ACC112 (cell line): ENCODE measurements around the gene MAMSTR.
"Not testable (repeated sequence)": the region's sequence is repeated elsewhere in the genome, so short reads cannot be mapped to it uniquely, and the experiment has no call there.

ENCODE experiments used
- H2AFZ ChIP-seq: fragments of 200-600 bp; sonication (generic); one replicate; pipeline ENCODE4 v1.6.0; 2017; ENCODE audit warnings: antibody characterized with exemption, low read length; ENCODE audit not compliant: unreplicated experiment
- H3K27ac ChIP-seq: fragments of 200-600 bp; sonication (generic); 2 replicates; pipeline ENCODE4 v1.5.1; 2014; ENCODE audit warnings: low read depth, mild to moderate bottlenecking, antibody characterized with exemption, low read length, moderate library complexity
- H3K27me3 ChIP-seq: fragments of 200-600 bp; sonication (generic); 2 replicates; pipeline ENCODE4 v1.6.1; 2014; ENCODE audit warnings: mild to moderate bottlenecking, antibody characterized with exemption, low read length, moderate library complexity, mixed read lengths; ENCODE audit not compliant: insufficient read depth
- H3K36me3 ChIP-seq: fragments of 200-600 bp; sonication (generic); 2 replicates; pipeline ENCODE4 v1.6.1; 2016; ENCODE audit warnings: mild to moderate bottlenecking, antibody characterized with exemption, low read length, moderate library complexity, mixed read lengths; ENCODE audit not compliant: insufficient read depth
- H3K4me1 ChIP-seq: fragments of 200-600 bp; sonication (generic); one replicate; pipeline ENCODE4 v1.6.1; 2016; ENCODE audit warnings: low read length, mixed read lengths; ENCODE audit not compliant: insufficient read depth, unreplicated experiment, control insufficient read depth
- H3K4me3 ChIP-seq: fragments of 200-600 bp; sonication (generic); 2 replicates; pipeline ENCODE4 v1.5.1; 2014; ENCODE audit warnings: mild to moderate bottlenecking, low read depth, low read length
- H3K79me2 ChIP-seq: fragments of 200-600 bp; sonication (generic); one replicate; pipeline ENCODE4 v1.6.0; 2016; ENCODE audit warnings: low read length; ENCODE audit not compliant: control insufficient read depth, unreplicated experiment, insufficient read depth

MAMSTR gene

DNA sequence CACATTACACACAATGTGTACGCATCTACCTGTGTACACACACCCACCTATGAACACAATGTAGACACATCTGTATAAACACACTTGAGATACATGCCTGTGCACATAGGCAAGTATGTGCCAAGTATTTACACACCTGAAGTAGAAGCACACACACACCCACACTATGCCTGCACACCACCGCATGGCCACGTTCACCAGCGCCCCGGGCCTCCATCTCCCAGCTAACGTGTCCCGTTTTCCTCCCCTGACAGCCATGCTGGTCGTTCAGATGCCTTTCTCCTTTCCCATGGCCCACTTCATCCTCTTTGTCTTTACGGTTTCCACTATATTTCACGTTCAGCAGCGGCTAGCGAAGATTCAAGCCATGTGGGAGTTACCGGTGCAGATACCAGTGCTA is 16.8 kb downstream of the MAMSTR start:
- no peak overlapping the region for H3K27ac ChIP-seq
- no peaks in the 10 kb centered on the region for H3K79me2 ChIP-seq
- no peak overlapping the region for H3K4me3 ChIP-seq
- no peaks in the 10 kb centered on the region for H3K36me3 ChIP-seq
- no peaks in the 10 kb centered on the region for H3K27me3 ChIP-seq
- no peak overlapping the region for H2AFZ ChIP-seq
- H3K4me1 ChIP-seq = peaks cover 9% of the 10 kb centered on the region

DNA sequence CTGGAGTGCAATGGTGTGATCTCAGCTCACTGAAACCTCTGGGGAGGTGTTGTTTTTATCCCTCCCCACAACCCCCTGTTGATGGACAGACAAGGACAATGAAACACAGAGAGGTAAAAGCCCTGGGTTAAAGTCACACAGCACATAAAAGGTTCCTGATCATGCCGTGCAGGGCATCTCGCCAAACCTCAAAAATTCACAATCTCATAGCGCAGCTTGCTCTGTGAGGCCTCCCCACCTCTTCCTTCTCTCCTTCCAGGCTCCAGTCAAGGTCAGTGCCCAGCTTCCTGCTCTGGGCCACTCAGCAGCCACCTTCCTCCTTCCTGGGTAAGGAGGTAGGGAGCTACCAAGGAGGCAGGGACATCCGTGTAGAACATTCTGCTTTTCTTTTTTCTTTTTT is 21.5 kb downstream of the MAMSTR start:
- no peaks in the 10 kb centered on the region; the same call in 1 of the 2 replicates for H3K27me3 ChIP-seq
- no peaks in the 10 kb centered on the region for H3K36me3 ChIP-seq
- H3K4me1 ChIP-seq = peaks cover 9% of the 10 kb centered on the region
- no peaks in the 10 kb centered on the region for H3K79me2 ChIP-seq
- H3K4me3 ChIP-seq = no peak overlapping the region
- no peak overlapping the region for H3K27ac ChIP-seq
- no peak overlapping the region for H2AFZ ChIP-seq

GRCh38 chr19:48696353-48697010 is 23.0 kb downstream of the MAMSTR start:
- H3K27me3 ChIP-seq = no peaks in the 10 kb centered on the region; the same call in 1 of the 2 replicates
- H3K36me3 ChIP-seq = no peaks in the 10 kb centered on the region
- H3K4me1 ChIP-seq = peaks cover 9% of the 10 kb centered on the region
- no peaks in the 10 kb centered on the region for H3K79me2 ChIP-seq
- no peak overlapping the region for H2AFZ ChIP-seq
- no peak overlapping the region for H3K4me3 ChIP-seq
- no peak overlapping the region for H3K27ac ChIP-seq

DNA sequence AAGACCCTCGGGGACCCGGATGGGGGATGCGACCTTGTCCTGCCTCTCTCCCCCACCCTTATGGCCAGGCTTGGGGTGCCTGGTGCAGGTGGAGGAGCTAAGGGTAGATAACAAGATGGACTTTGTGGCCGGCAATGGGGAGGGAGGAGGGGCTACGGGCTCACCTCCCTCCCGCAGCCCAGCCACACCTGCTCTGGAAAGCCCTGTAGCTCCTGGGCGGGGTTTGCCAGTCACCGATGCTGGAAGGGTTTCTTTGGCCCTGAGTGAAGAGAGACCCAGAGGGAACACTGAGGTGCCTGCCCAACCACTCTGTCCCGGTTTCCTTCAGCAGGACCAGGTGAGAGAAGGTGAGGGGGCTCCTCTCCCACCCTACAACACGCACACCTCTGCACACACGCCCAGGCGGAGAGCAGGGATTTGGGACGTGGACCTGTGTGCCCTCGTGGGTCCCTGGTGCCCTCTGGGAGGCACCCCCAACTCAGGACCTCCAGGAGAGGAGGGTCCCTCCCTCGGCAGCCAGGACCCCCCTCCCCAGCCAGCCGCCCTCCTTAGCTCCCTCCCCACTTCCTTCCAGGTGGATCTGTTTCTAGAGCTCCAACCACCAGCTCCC is 23.7 kb downstream of the MAMSTR start, which contains the start of gene FUT2:
Gene FUT2, plus strand, starts transcription at position 229 of the 610 bp plus-strand sequence. CDS start 6,986 bp downstream, outside the sequence.
- no peaks in the 10 kb centered on the region for H3K36me3 ChIP-seq
- H3K4me3 ChIP-seq = no peak within 1 kb of the TSS
- no peaks in the 10 kb centered on the region for H3K79me2 ChIP-seq
- no peak within 1 kb of the TSS for H3K27ac ChIP-seq
- H2AFZ ChIP-seq = no peak within 1 kb of the TSS
- no peaks in the 10 kb centered on the region; the same call in 1 of the 2 replicates for H3K27me3 ChIP-seq
- H3K4me1 ChIP-seq = peaks cover 9% of the 10 kb centered on the region

DNA sequence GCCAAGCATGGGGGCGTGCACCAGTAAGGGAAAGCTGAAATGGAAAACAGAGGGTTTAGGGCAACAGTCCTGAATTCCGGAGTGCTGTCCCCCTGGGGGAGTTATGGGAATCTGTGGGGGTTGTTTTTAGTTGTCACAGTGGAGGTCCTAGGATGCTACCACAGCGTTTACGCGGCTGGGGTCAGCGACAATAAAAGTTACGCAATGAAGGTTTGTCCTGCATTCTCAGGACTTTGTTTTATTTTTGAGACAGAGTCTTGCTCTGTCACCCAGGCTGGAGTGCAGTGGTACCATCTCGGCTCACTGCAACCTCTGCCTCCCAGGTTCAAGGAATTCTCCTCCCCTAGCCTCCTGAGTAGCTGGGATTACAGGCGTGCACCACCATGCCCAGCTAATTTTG is 25.9 kb downstream of the MAMSTR start:
- H2AFZ ChIP-seq, H3K4me3 ChIP-seq, H3K36me3 ChIP-seq, H3K4me1 ChIP-seq, H3K27me3 ChIP-seq, H3K79me2 ChIP-seq, H3K27ac ChIP-seq: not testable (repeated sequence)

DNA sequence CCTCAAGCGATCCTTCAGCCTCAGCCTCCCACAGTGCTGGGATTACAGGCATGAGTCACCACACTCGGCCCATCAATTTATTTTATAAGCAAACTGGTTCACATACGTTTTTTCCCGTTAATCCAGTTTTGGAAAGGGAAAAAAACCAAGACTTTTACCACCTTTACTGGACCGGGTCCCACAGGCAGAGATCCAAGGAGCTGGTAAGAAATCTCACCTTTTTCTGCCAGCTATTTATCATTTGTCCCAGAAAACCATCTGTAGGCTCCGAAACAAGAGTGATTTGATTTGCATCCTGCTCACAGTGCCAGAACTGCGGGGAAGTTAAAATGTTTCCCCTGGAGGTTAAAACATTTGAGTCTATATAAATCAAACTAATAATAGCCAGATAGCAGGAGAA is 30.1 kb downstream of the MAMSTR start:
- no peaks in the 10 kb centered on the region for H3K79me2 ChIP-seq
- no peak overlapping the region for H2AFZ ChIP-seq
- no peak overlapping the region for H3K4me3 ChIP-seq
- no peak overlapping the region for H3K27ac ChIP-seq
- H3K36me3 ChIP-seq = no peaks in the 10 kb centered on the region
- H3K4me1 ChIP-seq = no peaks in the 10 kb centered on the region
- no peaks in the 10 kb centered on the region for H3K27me3 ChIP-seq

- H3K36me3 ChIP-seq = no peaks in the 10 kb centered on the region
- no peak overlapping the region for H2AFZ ChIP-seq
- no peaks in the 10 kb centered on the region for H3K79me2 ChIP-seq
- H3K27me3 ChIP-seq = no peaks in the 10 kb centered on the region
- no peak overlapping the region for H3K4me3 ChIP-seq
- no peaks in the 10 kb centered on the region for H3K4me1 ChIP-seq
- H3K27ac ChIP-seq = no peak overlapping the region
Measured at GRCh38 chr19:48687776-48688175, 31.7 kb downstream of the MAMSTR start.

GRCh38 chr19:48686637-48687036 is 32.9 kb downstream of the MAMSTR start:
- H3K27ac ChIP-seq, H3K27me3 ChIP-seq, H2AFZ ChIP-seq, H3K79me2 ChIP-seq, H3K36me3 ChIP-seq, H3K4me1 ChIP-seq, H3K4me3 ChIP-seq: not testable (repeated sequence)

DNA sequence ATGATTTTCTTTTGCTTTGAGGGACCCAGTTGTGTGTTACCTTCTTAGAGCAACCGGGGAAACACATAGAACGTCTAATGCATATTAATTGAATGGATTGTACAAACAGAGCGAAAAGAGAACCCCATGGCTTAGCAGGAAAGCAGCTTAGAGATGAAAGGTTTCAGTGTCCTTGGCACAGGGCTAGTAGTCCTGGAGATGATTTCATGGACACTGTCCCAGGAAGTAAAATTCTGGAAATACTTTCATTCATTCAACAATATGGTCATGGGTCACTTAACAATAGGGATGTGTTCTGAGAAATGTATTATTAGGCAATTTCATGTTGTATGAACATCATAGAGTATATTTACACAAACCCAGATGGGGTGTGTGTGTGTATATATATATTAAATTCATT is 33.4 kb downstream of the MAMSTR start:
- H3K36me3 ChIP-seq = no peaks in the 10 kb centered on the region
- H3K79me2 ChIP-seq = no peaks in the 10 kb centered on the region
- no peak overlapping the region for H3K27ac ChIP-seq
- no peak overlapping the region for H3K4me3 ChIP-seq
- no peak overlapping the region for H2AFZ ChIP-seq
- no peaks in the 10 kb centered on the region for H3K4me1 ChIP-seq
- H3K27me3 ChIP-seq = no peaks in the 10 kb centered on the region

DNA sequence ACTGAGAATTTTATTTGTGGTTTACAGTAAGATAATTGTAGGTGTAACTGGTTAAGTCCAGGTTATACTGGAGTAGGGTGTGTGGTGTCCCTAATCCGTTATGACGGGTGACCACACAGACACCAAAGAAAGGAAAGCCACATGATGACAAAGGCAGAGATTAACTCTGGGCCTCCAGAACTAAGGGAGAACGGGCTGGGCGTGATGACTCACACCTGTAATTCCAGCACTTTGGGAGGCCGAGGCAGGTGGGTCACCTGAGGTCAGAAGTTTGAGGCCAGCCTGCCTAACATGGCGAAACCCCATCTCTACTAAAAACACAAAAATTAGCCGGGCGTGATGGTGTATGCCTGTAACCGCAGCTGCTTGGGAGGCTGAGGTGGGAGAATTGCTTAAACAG is 33.9 kb downstream of the MAMSTR start:
- Histone ChIP-seq H3K27me3 (no peaks in the 10 kb centered on the region), H2AFZ (no peak overlapping the region), H3K4me1 (no peaks in the 10 kb centered on the region), H3K36me3 (no peaks in the 10 kb centered on the region), H3K79me2 (no peaks in the 10 kb centered on the region), H3K4me3 (no peak overlapping the region), H3K27ac (no peak overlapping the region)

GRCh38 chr19:48683349-48683748 is 36.2 kb downstream of the MAMSTR start:
- no peaks in the 10 kb centered on the region for H3K36me3 ChIP-seq
- no peak overlapping the region for H3K27ac ChIP-seq
- no peaks in the 10 kb centered on the region for H3K4me1 ChIP-seq

More at GRCh38 chr19:48683349-48683748, 36.2 kb downstream of the MAMSTR start:
- Histone ChIP-seq H3K4me3 (peak overlapping the region; percentile 68), H3K27me3 (no peaks in the 10 kb centered on the region), H3K79me2 (no peaks in the 10 kb centered on the region), H2AFZ (peak overlapping the region; percentile 85)
